CD4-positive, alpha-beta memory T cell (primary cell): ENCODE data around the gene COMMD9. TPM values are rescaled to one million over a fixed set of nuclear protein-coding genes. Genes with fewer than 3 reads are reported as not detected.

Source experiments
- CTCF ChIA-PET: fragments of 350-600 bp; sonication (Branson Sonifier 250); formaldehyde crosslinking; loops from one replicate; lab custom pipeline; 2021; ENCODE audit warnings: inconsistent platforms; ENCODE audit not compliant: partially characterized antibody; lab: Charles Lee
- POLR2A ChIA-PET: fragments of 350-600 bp; sonication (Branson Sonifier 250); formaldehyde crosslinking; loops from one replicate; lab custom pipeline; 2021; ENCODE audit not compliant: partially characterized antibody; lab: Charles Lee
- DNase-seq, 5 donors: peaks; one replicate each; pipeline versions ENCODE4 v3.0.0 to v3.0.0-alpha.2; 2020 to 2022; ENCODE audit warnings: mixed read lengths in 1 of 5
- H3K27ac ChIP-seq: one replicate; pipeline ENCODE4 v1.7.0; 2013; ENCODE audit warnings: low read depth, low read length
- H3K27me3 ChIP-seq: 2 replicates; pipeline ENCODE4 v1.7.0; 2013; ENCODE audit warnings: mild to moderate bottlenecking, low read length, moderate library complexity; ENCODE audit not compliant: insufficient read depth
- H3K36me3 ChIP-seq: 2 replicates; pipeline ENCODE4 v1.7.0; 2013; ENCODE audit warnings: mild to moderate bottlenecking, low read length, moderate library complexity; ENCODE audit not compliant: insufficient read depth
- H3K4me1 ChIP-seq: 2 replicates; pipeline ENCODE4 v1.7.0; 2013; ENCODE audit warnings: mild to moderate bottlenecking, low read length, moderate library complexity; ENCODE audit not compliant: insufficient read depth
- H3K4me3 ChIP-seq, 2 donors: one replicate each; pipeline ENCODE4 v1.7.0; 2013; ENCODE audit warnings: low read length in 2 of 2, mild to moderate bottlenecking in 1 of 2
- H3K9me3 ChIP-seq, 2 donors: one replicate each; pipeline ENCODE4 v1.7.0; 2013; ENCODE audit warnings: low read length in 2 of 2, control low read depth in 1 of 2; ENCODE audit not compliant: control insufficient read depth in 1 of 2
- H3K27ac Mint-ChIP-seq, 7 donors: one replicate each; pipeline ENCODE4 v1.8.0; 2020 to 2021; ENCODE audit warnings: mixed read lengths in 7 of 7, mild to moderate bottlenecking in 6 of 7, inconsistent platforms in 3 of 7, moderate library complexity in 3 of 7
- H3K27me3 Mint-ChIP-seq, 2 donors: one replicate each; pipeline ENCODE4 v1.8.0; 2020 to 2021; ENCODE audit warnings: mixed read lengths in 2 of 2
- H3K36me3 Mint-ChIP-seq, 2 donors: one replicate each; pipeline ENCODE4 v1.8.0; 2020 to 2021; ENCODE audit warnings: mixed read lengths in 2 of 2, inconsistent platforms in 1 of 2, mild to moderate bottlenecking in 1 of 2
- H3K4me1 Mint-ChIP-seq, 4 donors: one replicate each; pipeline ENCODE4 v1.8.0; 2020 to 2021; ENCODE audit warnings: mixed read lengths in 4 of 4, mild to moderate bottlenecking in 1 of 4
- H3K4me3 Mint-ChIP-seq, 8 donors: one replicate each; pipeline ENCODE4 v1.8.0; 2020 to 2021; ENCODE audit warnings: mixed read lengths in 8 of 8, mild to moderate bottlenecking in 7 of 8, moderate library complexity in 6 of 8, inconsistent platforms in 3 of 8
- H3K9me3 Mint-ChIP-seq, 8 donors: one replicate each; pipeline ENCODE4 v1.8.0; 2020 to 2021; ENCODE audit warnings: mixed read lengths in 8 of 8, mild to moderate bottlenecking in 5 of 8, inconsistent platforms in 3 of 8, moderate library complexity in 1 of 8
- intact Hi-C: fragments of 100-400 bp; cut with micrococcal nuclease; formaldehyde crosslinking; loops from one replicate; pipeline ENCODE4 v1.15.1; 2023
- polyA plus RNA-seq, 2 donors: library from polyadenylated mRNA; unstranded; fragments of 300-500 nt; fragmentation: Illumina TruSeq; gene quantifications; one replicate each; pipeline ENCODE4 v1.2.3, GENCODE V29; 2021
- total RNA-seq, 2 experiments: library from RNA; stranded (reverse); gene quantifications; one replicate each; pipeline ENCODE4 v1.2.3, GENCODE V29; 2021

COMMD9 gene
- total and polyA plus RNA-seq, 4 experiments from 2014 or later = 33.9 to 91.7 (median 54.4) TPM

DNA sequence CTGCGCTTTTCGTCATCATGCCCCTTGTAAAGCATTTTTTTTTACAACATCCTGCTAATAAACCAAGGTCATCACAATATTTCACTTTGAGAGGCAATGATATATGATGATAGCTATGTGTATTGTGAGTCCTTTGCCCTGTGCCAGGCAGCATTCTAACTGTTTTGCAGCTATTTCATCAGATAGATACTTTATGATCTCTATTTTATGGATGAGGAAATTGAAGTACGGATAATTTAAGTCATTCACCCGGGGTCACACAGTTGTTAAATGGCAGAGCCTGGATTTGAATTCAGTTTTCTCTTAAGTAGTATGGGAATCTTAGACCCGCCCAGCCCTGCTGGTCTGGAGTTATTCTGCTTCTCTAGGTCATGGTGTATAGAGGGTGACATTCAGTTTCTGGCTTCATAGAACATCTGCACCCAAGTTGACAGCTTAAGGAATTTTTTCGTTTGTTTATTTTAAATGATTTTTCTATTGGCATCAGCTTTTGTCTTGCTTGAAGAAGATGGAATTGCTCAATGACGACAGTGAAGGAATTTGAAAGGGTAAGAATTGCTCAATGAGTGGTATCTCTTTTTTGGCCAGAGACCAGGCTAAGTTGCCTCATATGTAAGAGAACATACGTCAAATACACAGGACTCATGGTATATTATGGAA is 7.8 kb upstream of the COMMD9 start:
- Mint-ChIP-seq H3K27ac (no peak overlapping the region), H3K27me3 (peaks cover 0 to 8% of the 10 kb centered on the region in 2 donors), H3K4me1 (no peaks in the 10 kb centered on the region), H3K4me3 (no peak overlapping the region), H3K36me3 (no peaks in the 10 kb centered on the region), H3K9me3 (no peaks in the 10 kb centered on the region)
- no peaks in the 10 kb centered on the region for H3K4me1 ChIP-seq
- no peaks in the 10 kb centered on the region for H3K36me3 ChIP-seq
- CTCF ChIA-PET = interaction anchor here (1.2 to 10.1 kb wide), 4 partner anchors 56 to 681 kb away, joined by 3 to 131 read pairs (median 6); no protein-coding TSS in a partner anchor
- H3K27me3 ChIP-seq = no peaks in the 10 kb centered on the region
- intact Hi-C loops = no loop called here
- DNase-seq = no peak
- no peaks in the 10 kb centered on the region for H3K9me3 ChIP-seq
- H3K27ac ChIP-seq = no peak overlapping the region
- no peak overlapping the region for H3K4me3 ChIP-seq
- POLR2A ChIA-PET = interaction anchor here (0.9 kb wide), 1 partner anchor 171 kb away, joined by 3 read pairs; no protein-coding TSS in a partner anchor

DNA sequence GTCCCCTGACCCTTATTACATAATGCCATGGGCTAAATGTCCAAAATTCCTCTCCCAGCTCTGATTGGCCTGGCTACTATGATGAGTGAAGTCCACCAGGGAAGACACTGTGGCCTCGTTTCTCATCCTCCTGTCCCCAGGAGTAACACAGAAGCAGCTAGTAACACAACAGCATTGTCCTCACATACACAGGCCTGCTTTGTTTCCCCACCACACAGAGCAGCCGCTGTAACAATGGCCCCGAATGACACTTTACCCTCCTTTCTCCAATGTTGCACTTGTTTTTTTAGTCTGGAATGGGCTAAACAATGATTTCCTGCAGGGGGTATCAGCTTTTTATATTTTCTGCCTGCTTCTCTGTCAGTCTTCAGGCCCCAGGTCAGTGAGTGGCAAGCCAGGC is 6.7 kb upstream of the COMMD9 start, which contains the start of gene PRR5L:
TSS of gene PRR5L (plus strand) at position 363 of the 400 bp plus-strand sequence. CDS start 104,834 bp downstream, outside the sequence.
- CTCF ChIA-PET = interaction anchor here (1.2 to 10.1 kb wide), 5 partner anchors 57 to 680 kb away, joined by 3 to 139 read pairs (median 10); no protein-coding TSS in a partner anchor

GRCh38 chr11:36292311-36292722 is 3.1 kb upstream of the COMMD9 start:
- DNase-seq = peak in 4 of 5 donors; percentile 51 to 63 (median 59)
- CTCF ChIA-PET = interaction anchor here (0.7 to 10.1 kb wide), 25 partner anchors 8 to 470 kb away, joined by 3 to 139 read pairs (median 5); partner anchors contain the start of gene TRAF6

More for the DNA sequence above, 6.7 kb upstream of the COMMD9 start, which contains the start of gene PRR5L:
- no peaks in the 10 kb centered on the region for H3K36me3 Mint-ChIP-seq
- no peaks in the 10 kb centered on the region for H3K27me3 ChIP-seq
- H3K27ac ChIP-seq = no peak within 1 kb of the TSS
- POLR2A ChIA-PET = no interaction called here
- H3K27me3 Mint-ChIP-seq = peaks cover 0 to 4% of the 10 kb centered on the region in 2 donors
- H3K36me3 ChIP-seq = no peaks in the 10 kb centered on the region
- DNase-seq = no peak
- no peaks in the 10 kb centered on the region for H3K9me3 Mint-ChIP-seq
- no peaks in the 10 kb centered on the region for H3K4me1 Mint-ChIP-seq
- H3K4me3 Mint-ChIP-seq = no peak within 1 kb of the TSS
- intact Hi-C loops = no loop called here
- H3K27ac Mint-ChIP-seq = peak within 1 kb of the TSS in 1 of 7 donors; percentile 55
- H3K9me3 ChIP-seq = no peaks in the 10 kb centered on the region
- H3K4me1 ChIP-seq = no peaks in the 10 kb centered on the region
- H3K4me3 ChIP-seq = no peak within 1 kb of the TSS

DNA sequence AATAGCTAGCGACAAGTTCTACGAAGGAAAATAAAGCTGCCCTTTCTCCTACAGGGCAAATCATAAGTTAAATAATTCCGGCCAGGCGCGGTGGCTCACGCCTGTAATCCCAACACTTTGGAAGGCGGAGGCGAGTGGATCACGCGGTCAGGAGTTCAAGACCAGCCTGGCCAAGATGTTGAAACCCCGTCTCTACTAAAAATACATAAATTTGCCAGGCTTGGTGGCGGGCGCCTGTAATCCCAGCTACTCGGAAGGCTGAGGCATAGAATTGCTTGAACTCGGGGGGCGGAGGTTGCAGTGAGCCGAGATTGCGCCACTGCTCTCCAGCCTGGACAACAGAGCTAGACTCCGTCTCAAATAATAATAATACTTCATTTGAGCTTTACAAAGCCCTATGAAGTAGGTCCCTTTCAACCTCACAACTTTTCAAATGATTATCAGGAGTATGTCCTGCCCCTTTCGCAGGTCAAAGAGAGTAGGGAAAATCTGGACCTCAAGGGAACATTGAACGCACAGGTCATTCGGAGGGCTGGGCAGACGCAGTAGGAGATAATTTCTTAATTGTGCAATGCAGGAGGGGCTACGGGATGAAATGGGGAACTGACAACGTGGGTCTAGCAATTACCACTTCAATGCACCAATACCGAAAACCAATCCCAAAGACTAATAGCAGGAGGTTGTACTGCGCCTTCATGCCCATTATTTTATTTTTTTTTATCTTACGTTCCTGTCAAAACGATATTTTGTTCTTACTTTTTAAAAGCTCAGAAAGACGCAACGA is 590 bp downstream of the COMMD9 start:
- ChIA-PET CTCF (interaction anchor here (1.4 to 10.1 kb wide), 6 partner anchors 15 to 221 kb away, joined by 3 to 139 read pairs (median 14); partner anchors contain the start of gene TRAF6), POLR2A (interaction anchor here (1.4 to 2.4 kb wide), 5 partner anchors 199 to 626 kb away, joined by 4 to 9 read pairs (median 5); partner anchors contain the start of genes TRAF6 and TRIM44)
- intact Hi-C loops = loop anchor here (1.0 to 5.0 kb wide), 5 partner anchors 89 to 1371 kb away; partner anchors contain the start of genes APIP, PDHX, TRAF6 and TRIM44
- peaks cover 19% of the 10 kb centered on the region for H3K4me1 ChIP-seq
- H3K4me1 Mint-ChIP-seq = peaks cover 29 to 52% (median 41%) of the 10 kb centered on the region in 4 donors
- peak overlapping the region; percentile 31 for H3K27ac ChIP-seq
- no peaks in the 10 kb centered on the region for H3K27me3 Mint-ChIP-seq
- no peaks in the 10 kb centered on the region for H3K27me3 ChIP-seq
- peak overlapping the region; percentile 49 to 96 (median 93) for H3K27ac Mint-ChIP-seq
- H3K4me3 ChIP-seq = peak overlapping the region; percentile 73 to 95
- peaks cover 4% of the 10 kb centered on the region in 2 donors for H3K36me3 Mint-ChIP-seq
- H3K36me3 ChIP-seq = no peaks in the 10 kb centered on the region
- H3K9me3 ChIP-seq = no peaks in the 10 kb centered on the region
- H3K9me3 Mint-ChIP-seq = no peaks in the 10 kb centered on the region
- DNase-seq = peak in 1 of 5 donors; percentile 6
- H3K4me3 Mint-ChIP-seq = peak overlapping the region; percentile 88 to 97 (median 95)

More at GRCh38 chr11:36292311-36292722, 3.1 kb upstream of the COMMD9 start:
- Histone ChIP-seq H3K27ac (no peak overlapping the region), H3K4me1 (peaks cover 19% of the 10 kb centered on the region), H3K9me3 (no peaks in the 10 kb centered on the region), H3K27me3 (no peaks in the 10 kb centered on the region), H3K4me3 (no peak overlapping the region), H3K36me3 (no peaks in the 10 kb centered on the region)
- Mint-ChIP-seq H3K27me3 (no peaks in the 10 kb centered on the region), H3K4me1 (peaks cover 15 to 26% (median 20%) of the 10 kb centered on the region in 4 donors), H3K36me3 (peaks cover 0 to 4% of the 10 kb centered on the region in 2 donors), H3K4me3 (no peak overlapping the region), H3K27ac (no peak overlapping the region), H3K9me3 (no peaks in the 10 kb centered on the region)
- POLR2A ChIA-PET = interaction anchor here (0.7 to 2.0 kb wide), 4 partner anchors 60 to 216 kb away, joined by 3 to 9 read pairs (median 6); no protein-coding TSS in a partner anchor
- intact Hi-C loops = loop anchor here (1.0 kb wide), 3 partner anchors 61 to 200 kb away; no protein-coding TSS in a partner anchor

DNA sequence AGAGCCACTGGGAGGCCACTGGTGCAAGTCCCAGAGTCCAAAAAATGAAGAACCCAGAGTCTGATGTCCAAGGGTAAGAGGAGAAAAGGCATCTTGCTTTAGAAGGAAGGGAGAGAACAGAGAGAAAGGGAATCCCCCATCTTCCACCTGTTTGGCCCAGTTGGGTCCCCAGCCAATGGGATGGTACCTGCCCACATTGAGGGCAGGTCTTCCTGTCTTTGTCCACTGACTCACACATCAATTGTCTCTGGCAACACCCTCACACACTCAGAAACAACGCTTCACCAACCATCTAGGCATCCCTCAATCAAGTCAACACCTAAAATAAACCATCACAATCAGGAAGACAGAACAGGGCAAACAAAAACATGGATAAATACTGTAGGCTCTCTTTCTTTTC is 6.3 kb downstream of the COMMD9 start:
- no peaks in the 10 kb centered on the region for H3K9me3 ChIP-seq

DNA sequence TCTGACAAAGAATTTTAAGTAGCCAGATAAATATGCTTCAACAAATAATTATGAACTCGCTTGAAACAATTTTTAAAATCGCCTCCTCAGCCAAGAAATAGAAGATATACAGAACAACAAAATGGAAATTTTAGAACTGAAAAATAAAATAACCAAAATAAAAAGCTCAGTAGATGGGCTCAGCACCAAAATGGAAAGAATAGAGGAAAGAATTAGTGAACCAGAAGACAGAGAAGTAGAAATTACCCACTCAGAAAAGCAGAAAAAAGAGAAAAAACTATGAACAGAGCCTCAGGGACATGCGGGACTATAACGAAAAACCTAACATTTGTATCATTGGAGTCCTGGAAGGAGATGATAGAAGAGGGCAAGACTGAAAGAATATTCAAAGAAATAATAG is 7.4 kb downstream of the COMMD9 start:
- no peak overlapping the region for H3K27ac ChIP-seq
- no peaks in the 10 kb centered on the region for H3K27me3 Mint-ChIP-seq
- CTCF ChIA-PET = interaction anchor here (1.0 to 1.6 kb wide), 2 partner anchors 197 to 212 kb away, joined by 3 to 4 read pairs; no protein-coding TSS in a partner anchor
- no peak overlapping the region for H3K4me3 Mint-ChIP-seq
- no peak overlapping the region for H3K4me3 ChIP-seq
- H3K36me3 Mint-ChIP-seq = peaks cover 38 to 52% of the 10 kb centered on the region in 2 donors
- POLR2A ChIA-PET = no interaction called here
- H3K4me1 ChIP-seq = no peaks in the 10 kb centered on the region
- no peak for DNase-seq
- no peaks in the 10 kb centered on the region for H3K27me3 ChIP-seq
- intact Hi-C loops = no loop called here
- peaks cover 13% of the 10 kb centered on the region for H3K36me3 ChIP-seq
- H3K9me3 Mint-ChIP-seq = peaks cover 0 to 13% (median 0%) of the 10 kb centered on the region in 8 donors
- H3K4me1 Mint-ChIP-seq = peaks cover 25 to 45% (median 26%) of the 10 kb centered on the region in 4 donors
- H3K27ac Mint-ChIP-seq = no peak overlapping the region
- no peaks in the 10 kb centered on the region for H3K9me3 ChIP-seq

More for the DNA sequence above, 6.3 kb downstream of the COMMD9 start:
- ChIA-PET CTCF (no interaction called here), POLR2A (no interaction called here)
- Histone ChIP-seq H3K27ac (no peak overlapping the region), H3K27me3 (no peaks in the 10 kb centered on the region), H3K36me3 (peaks cover 13% of the 10 kb centered on the region), H3K4me1 (peaks cover 4% of the 10 kb centered on the region), H3K4me3 (no peak overlapping the region)
- Mint-ChIP-seq H3K36me3 (peaks cover 28 to 43% of the 10 kb centered on the region in 2 donors), H3K4me1 (peaks cover 27 to 51% (median 31%) of the 10 kb centered on the region in 4 donors), H3K27me3 (no peaks in the 10 kb centered on the region), H3K27ac (no peak overlapping the region), H3K4me3 (no peak overlapping the region), H3K9me3 (peaks cover 0 to 13% (median 0%) of the 10 kb centered on the region in 8 donors)
- DNase-seq = no peak
- intact Hi-C loops = no loop called here
